GM12878 (cell line): ENCODE measurements around the gene PHACTR3.

Experiments used
- EGR1 ChIP-seq, 2 experiments: IDR thresholded peaks; 1 replicate in 1 of 2; 2 replicates in 1 of 2; pipeline ENCODE4 v1.6.1; 2011 to 2012; ENCODE audit warnings: low read depth in 2 of 2, low read length in 2 of 2, borderline replicate concordance in 1 of 2, mild to moderate bottlenecking in 1 of 2, moderate library complexity in 1 of 2
- MTA2 ChIP-seq: fragments of 450-650 bp; IDR thresholded peaks from 2 replicates; pipeline ENCODE4 v1.6.1; 2016; ENCODE audit warnings: low read depth, mild to moderate bottlenecking, moderate library complexity
- TF ChIP-seq, protein P1 (sequence below), 3 experiments: IDR thresholded peaks in 2 of 3; conservative IDR thresholded peaks in 1 of 3; 2 replicates each; pipeline ENCODE4 v1.5.1; 2011; ENCODE audit warnings: low read depth in 3 of 3, low read length in 3 of 3, mild to moderate bottlenecking in 3 of 3, control low read depth in 2 of 3, moderate library complexity in 2 of 3, inconsistent platforms in 1 of 3, mixed read lengths in 1 of 3; ENCODE audit not compliant: control insufficient read depth in 2 of 3, insufficient read depth in 1 of 3; ENCODE audit errors: extremely low read depth in 1 of 3

DNA sequence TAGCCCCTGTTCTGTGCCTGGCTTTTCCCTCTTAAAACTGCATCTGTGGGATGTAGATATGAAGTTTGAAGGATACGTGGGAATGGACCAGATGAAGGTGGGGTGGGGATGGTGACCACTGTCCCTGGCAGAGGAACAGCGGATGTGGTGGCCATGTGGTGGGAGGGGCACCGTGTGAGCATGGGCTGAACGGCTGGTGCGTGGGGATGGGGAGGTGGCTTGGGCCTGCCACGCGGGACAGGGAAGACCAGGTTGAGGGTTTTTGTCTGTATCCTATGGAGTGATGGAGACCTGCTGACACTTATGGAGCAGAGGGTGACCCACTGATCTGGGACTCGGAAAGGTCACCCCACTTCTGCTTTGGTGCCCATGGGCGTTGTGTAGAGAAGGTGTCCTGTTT lies 19.2 kb downstream of the PHACTR3 start:
- TF ChIP-seq MTA2 = no peak
- TF ChIP-seq, protein P1, sequence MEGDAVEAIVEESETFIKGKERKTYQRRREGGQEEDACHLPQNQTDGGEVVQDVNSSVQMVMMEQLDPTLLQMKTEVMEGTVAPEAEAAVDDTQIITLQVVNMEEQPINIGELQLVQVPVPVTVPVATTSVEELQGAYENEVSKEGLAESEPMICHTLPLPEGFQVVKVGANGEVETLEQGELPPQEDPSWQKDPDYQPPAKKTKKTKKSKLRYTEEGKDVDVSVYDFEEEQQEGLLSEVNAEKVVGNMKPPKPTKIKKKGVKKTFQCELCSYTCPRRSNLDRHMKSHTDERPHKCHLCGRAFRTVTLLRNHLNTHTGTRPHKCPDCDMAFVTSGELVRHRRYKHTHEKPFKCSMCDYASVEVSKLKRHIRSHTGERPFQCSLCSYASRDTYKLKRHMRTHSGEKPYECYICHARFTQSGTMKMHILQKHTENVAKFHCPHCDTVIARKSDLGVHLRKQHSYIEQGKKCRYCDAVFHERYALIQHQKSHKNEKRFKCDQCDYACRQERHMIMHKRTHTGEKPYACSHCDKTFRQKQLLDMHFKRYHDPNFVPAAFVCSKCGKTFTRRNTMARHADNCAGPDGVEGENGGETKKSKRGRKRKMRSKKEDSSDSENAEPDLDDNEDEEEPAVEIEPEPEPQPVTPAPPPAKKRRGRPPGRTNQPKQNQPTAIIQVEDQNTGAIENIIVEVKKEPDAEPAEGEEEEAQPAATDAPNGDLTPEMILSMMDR (IDR thresholded peaks at IDR 0.05 in 2 of 3, conservative IDR thresholded peaks at IDR 0.05 in 1 of 3; ENCODE audit: control insufficient read depth in 2 of 3, extremely low read depth in 1 of 3, insufficient read depth in 1 of 3, low read depth in 3 of 3, low read length in 3 of 3) = no peak
- TF ChIP-seq EGR1 (IDR thresholded peaks at IDR 0.05; ENCODE audit: borderline replicate concordance in 1 of 2, low read depth in 2 of 2, low read length in 2 of 2) = no peak
